SK-N-SH (cell line): ENCODE data around the gene NBEA. TPM values are rescaled to one million over a fixed set of nuclear protein-coding genes. Genes with fewer than 3 reads are reported as not detected.

ENCODE experiments used
- CTCF ChIA-PET: fragments of 300-600, 350-600 bp; formaldehyde crosslinking; extraction: SDS; loops from one replicate; lab custom pipeline; 2021; lab: Yijun Ruan, JAX
- POLR2A ChIA-PET: fragments of 350-600 bp; sonication (Branson Sonifier 250); formaldehyde crosslinking; extraction: SDS; loops from one replicate; lab custom pipeline; 2020; ENCODE audit warnings: antibody characterized with exemption, inconsistent platforms; lab: Yijun Ruan, JAX
- DNase-seq: peaks from one replicate; pipeline ENCODE4 v3.0.0; 2012
- H2AFZ ChIP-seq: fragments of 200-600 bp; sonication (generic); 2 replicates; pipeline ENCODE4 v1.8.1; 2016; ENCODE audit warnings: antibody characterized with exemption, mild to moderate bottlenecking, low read depth
- H3F3A ChIP-seq: fragments of 200-600 bp; sonication (generic); replicated peaks from 2 replicates; pipeline ENCODE3; 2016; ENCODE audit warnings: antibody characterized with exemption, mild to moderate bottlenecking; ENCODE audit not compliant: insufficient read depth
- H3K27ac ChIP-seq, 2 experiments: fragments of 200-500 bp in 1 of 2; fragments of 200-600 bp in 1 of 2; sonication (Bioruptor generic) in 1 of 2; sonication (generic), shearing (Covaris generic) in 1 of 2; 2 replicates each; pipeline versions ENCODE4 v1.5.1 to v1.6.1; 2014 to 2016; ENCODE audit warnings: low read depth in 2 of 2, inconsistent platforms in 1 of 2, low read length in 1 of 2, mild to moderate bottlenecking in 1 of 2, mixed read lengths in 1 of 2
- H3K27me3 ChIP-seq: fragments of 200-600 bp; sonication (generic), shearing (Covaris generic); 2 replicates; pipeline ENCODE4 v1.6.1; 2016; ENCODE audit warnings: mixed run types; ENCODE audit not compliant: insufficient read depth
- H3K36me3 ChIP-seq, 2 experiments: fragments of 200-500 bp in 1 of 2; fragments of 200-600 bp in 1 of 2; sonication (Bioruptor generic) in 1 of 2; sonication (generic) in 1 of 2; replicated peaks in 1 of 2; 2 replicates each; pipeline versions ENCODE3 to v1.5.1; 2014 to 2016; ENCODE audit warnings: low read length in 1 of 2, mild to moderate bottlenecking in 1 of 2; ENCODE audit not compliant: insufficient read depth in 2 of 2, control insufficient read depth in 1 of 2
- H3K4me1 ChIP-seq, 2 experiments: fragments of 200-500 bp in 1 of 2; fragments of 200-600 bp in 1 of 2; sonication (Bioruptor generic) in 1 of 2; sonication (generic), shearing (Covaris generic) in 1 of 2; 2 replicates each; pipeline versions ENCODE4 v1.5.1 to v1.6.1; 2014 to 2016; ENCODE audit warnings: low read depth in 1 of 2, low read length in 1 of 2, mixed run types in 1 of 2; ENCODE audit not compliant: insufficient read depth in 2 of 2, control insufficient read depth in 1 of 2
- H3K4me2 ChIP-seq: fragments of 200-600 bp; sonication (generic), shearing (Covaris generic); 2 replicates; pipeline ENCODE4 v1.6.1; 2017; ENCODE audit warnings: mixed run types
- H3K4me3 ChIP-seq, 2 experiments: fragments of 200-500 bp in 1 of 2; fragments of 200-600 bp in 1 of 2; sonication (Bioruptor generic) in 1 of 2; sonication (generic), shearing (Covaris generic) in 1 of 2; 2 replicates each; pipeline versions ENCODE4 v1.5.1 to v1.8.1; 2014 to 2016; ENCODE audit warnings: low read depth in 2 of 2, inconsistent platforms in 1 of 2, low read length in 1 of 2, mild to moderate bottlenecking in 1 of 2, mixed read lengths in 1 of 2, moderate library complexity in 1 of 2
- H3K79me2 ChIP-seq: fragments of 200-600 bp; sonication (generic); 2 replicates; pipeline ENCODE4 v1.8.1; 2017; ENCODE audit warnings: mild to moderate bottlenecking; ENCODE audit not compliant: insufficient read depth
- H3K9ac ChIP-seq: fragments of 200-600 bp; sonication (generic); 2 replicates; pipeline ENCODE4 v1.6.1; 2017; ENCODE audit warnings: mixed run types
- H3K9me2 ChIP-seq: fragments of 200-600 bp; sonication (generic); 2 replicates; pipeline ENCODE4 v1.6.1; 2017; ENCODE audit warnings: mixed run types
- H3K9me3 ChIP-seq: fragments of 200-600 bp; sonication (generic); 2 replicates; pipeline ENCODE4 v1.6.1; 2017; ENCODE audit warnings: mixed run types, mild to moderate bottlenecking, moderate library complexity
- H4K20me1 ChIP-seq: fragments of 200-600 bp; sonication (generic); 2 replicates; pipeline ENCODE4 v1.6.1; 2017; ENCODE audit warnings: mild to moderate bottlenecking, mixed run types; ENCODE audit not compliant: insufficient read depth
- CHD2 ChIP-seq: fragments of 150-350 bp; IDR thresholded peaks from 2 replicates; pipeline ENCODE4 v1.6.1; 2018; ENCODE audit warnings: low read length; ENCODE audit not compliant: partially characterized antibody
- ELF1 ChIP-seq: IDR thresholded peaks from 2 replicates; pipeline ENCODE4 v1.4.0; 2012
- EZH2phosphoT487 ChIP-seq: fragments of 200-600 bp; sonication (generic); IDR thresholded peaks from 2 replicates; pipeline ENCODE4 v1.6.1; 2017; ENCODE audit warnings: low read depth, mixed run types, mild to moderate bottlenecking, antibody characterized with exemption, moderate library complexity, borderline replicate concordance
- FOXM1 ChIP-seq: IDR thresholded peaks from 2 replicates; pipeline ENCODE4 v1.4.0; 2012; ENCODE audit warnings: low read depth, mild to moderate bottlenecking
- GABPA ChIP-seq: IDR thresholded peaks from 2 replicates; pipeline ENCODE4 v1.4.0; 2012; ENCODE audit warnings: low read depth, mild to moderate bottlenecking
- GATA2 ChIP-seq: sonication (generic); formaldehyde crosslinking; IDR thresholded peaks from 2 replicates; pipeline ENCODE4 v1.5.0; 2020; ENCODE audit warnings: mild to moderate bottlenecking, missing genetic modification reagents
- JUND ChIP-seq: IDR thresholded peaks from 2 replicates; pipeline ENCODE4 v1.4.0; 2012
- MXI1 ChIP-seq: IDR thresholded peaks from 2 replicates; pipeline ENCODE4 v1.6.1; 2012; ENCODE audit warnings: mild to moderate bottlenecking, low read depth, low read length, improper control_type of control experiment
- NFIC ChIP-seq: IDR thresholded peaks from 2 replicates; pipeline ENCODE4 v1.4.0; 2012; ENCODE audit warnings: borderline replicate concordance
- NRF1 ChIP-seq: IDR thresholded peaks from 2 replicates; pipeline ENCODE4 v1.6.1; 2012; ENCODE audit warnings: low read depth, mild to moderate bottlenecking, low read length
- POLR2AphosphoS5 ChIP-seq: IDR thresholded peaks from 2 replicates; pipeline ENCODE4 v1.6.1; 2012; ENCODE audit warnings: low read depth, low read length
- RAD21 ChIP-seq: IDR thresholded peaks from 2 replicates; pipeline ENCODE4 v1.6.1; 2012; ENCODE audit warnings: mild to moderate bottlenecking, low read length
- RFX5 ChIP-seq: IDR thresholded peaks from 2 replicates; pipeline ENCODE4 v1.6.1; 2012; ENCODE audit warnings: mild to moderate bottlenecking, improper control_type of control experiment, low read length
- RXRA ChIP-seq: IDR thresholded peaks from 2 replicates; pipeline ENCODE4 v1.4.0; 2012; ENCODE audit warnings: low read depth, mild to moderate bottlenecking, borderline replicate concordance
- SIN3A ChIP-seq: IDR thresholded peaks from 2 replicates; pipeline ENCODE4 v1.6.1; 2012; ENCODE audit warnings: low read depth, mild to moderate bottlenecking, low read length, moderate library complexity, borderline replicate concordance
- TAF1 ChIP-seq: IDR thresholded peaks from 2 replicates; pipeline ENCODE4 v1.6.1; 2012; ENCODE audit warnings: low read depth, mild to moderate bottlenecking, low read length, moderate library complexity, borderline replicate concordance
- TEAD4 ChIP-seq: IDR thresholded peaks from 2 replicates; pipeline ENCODE4 v1.4.0; 2012; ENCODE audit warnings: mild to moderate bottlenecking, borderline replicate concordance; ENCODE audit not compliant: insufficient read depth
- YY1 ChIP-seq: IDR thresholded peaks from 2 replicates; pipeline ENCODE4 v1.4.0; 2012; ENCODE audit warnings: low read depth, mild to moderate bottlenecking
- WGBS: methylation state at CpG from one replicate; pipeline ENCODE4 v1.1.6; 2017; ENCODE audit warnings: low lambda C conversion rate; 5-methylcytosine and 5-hydroxymethylcytosine counted together
- polyA plus RNA-seq, 3 experiments: library from polyadenylated mRNA; depleted of rRNA; stranded (reverse); fragments of >200 nt; gene quantifications; 2 replicates each; pipeline ENCODE4 v1.2.3, GENCODE V29; 2012
- TF ChIP-seq, protein P1 (sequence below): fragments of 150-350 bp; IDR thresholded peaks from 2 replicates; pipeline ENCODE4 v1.6.1; 2016; ENCODE audit warnings: mild to moderate bottlenecking, low read depth, low read length
- TF ChIP-seq, protein P2 (sequence below): IDR thresholded peaks from 2 replicates; pipeline ENCODE4 v1.6.1; 2012; ENCODE audit warnings: mild to moderate bottlenecking, low read depth, low read length, moderate library complexity
- TF ChIP-seq, protein P3 (sequence below): IDR thresholded peaks from 2 replicates; pipeline ENCODE4 v1.4.0; 2012; ENCODE audit warnings: low read depth

The NBEA gene
- polyA plus RNA-seq, 1 of the 3 experiments (the other 2 are of a cell fraction): 12.3 TPM

DNA sequence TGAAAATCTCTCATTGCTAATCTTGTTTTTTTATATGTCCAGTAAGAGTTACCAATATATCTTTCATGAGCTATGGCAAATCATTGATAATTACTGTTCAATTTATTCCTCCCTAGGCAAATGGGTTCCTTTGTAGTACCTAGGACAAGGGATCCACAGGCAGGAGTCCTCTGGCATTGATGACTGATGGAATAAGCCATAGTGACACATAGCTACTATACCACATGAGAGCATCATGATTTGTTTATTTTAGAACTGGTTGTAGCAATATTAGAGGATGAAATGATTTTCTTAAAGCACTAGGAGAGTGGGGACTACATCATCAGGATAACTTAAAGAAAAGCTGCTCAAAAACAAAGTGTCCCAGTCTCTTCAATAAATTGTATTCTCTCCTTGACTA is 556.2 kb downstream of the NBEA start (continued):
- TF ChIP-seq, protein P1, sequence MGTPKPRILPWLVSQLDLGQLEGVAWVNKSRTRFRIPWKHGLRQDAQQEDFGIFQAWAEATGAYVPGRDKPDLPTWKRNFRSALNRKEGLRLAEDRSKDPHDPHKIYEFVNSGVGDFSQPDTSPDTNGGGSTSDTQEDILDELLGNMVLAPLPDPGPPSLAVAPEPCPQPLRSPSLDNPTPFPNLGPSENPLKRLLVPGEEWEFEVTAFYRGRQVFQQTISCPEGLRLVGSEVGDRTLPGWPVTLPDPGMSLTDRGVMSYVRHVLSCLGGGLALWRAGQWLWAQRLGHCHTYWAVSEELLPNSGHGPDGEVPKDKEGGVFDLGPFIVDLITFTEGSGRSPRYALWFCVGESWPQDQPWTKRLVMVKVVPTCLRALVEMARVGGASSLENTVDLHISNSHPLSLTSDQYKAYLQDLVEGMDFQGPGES: no peak
- no peak for TF ChIP-seq RAD21
- TF ChIP-seq FOXM1: no peak
- TF ChIP-seq NFIC: no peak
- TF ChIP-seq MXI1: no peak

DNA sequence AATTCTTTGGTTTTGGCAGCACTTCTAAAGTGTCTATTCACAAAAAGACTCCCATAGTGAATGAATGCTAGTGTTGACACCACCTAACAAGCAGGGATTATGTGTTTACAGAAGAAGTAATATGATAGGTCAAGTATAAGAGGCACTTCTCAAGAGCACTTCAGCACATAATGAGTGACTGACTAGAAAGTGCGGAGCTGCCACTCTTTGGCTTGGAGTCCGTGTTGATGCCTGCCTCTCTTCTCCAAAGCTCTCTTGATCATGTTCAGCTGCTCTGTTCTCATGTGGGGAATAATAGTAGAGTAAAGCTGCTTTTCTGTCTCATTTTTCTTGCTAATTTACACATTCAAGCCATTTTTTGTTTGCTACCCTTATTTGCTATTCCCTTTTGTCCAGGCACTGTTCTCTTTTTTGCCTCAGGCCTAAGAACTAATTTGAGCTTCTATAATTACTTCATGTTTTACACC is 557.2 kb downstream of the NBEA start:
- no peak overlapping the region for H2AFZ ChIP-seq
- no peaks in the 10 kb centered on the region for H3K27me3 ChIP-seq
- no peaks in the 10 kb centered on the region for H3F3A ChIP-seq
- H3K27ac ChIP-seq: peak overlapping the region in 1 of 2 experiments; percentile 71; a peak in 2 of 4 replicates
- H3K9ac ChIP-seq: no peak overlapping the region
- ChIA-PET CTCF (interaction anchor here (0.6 to 1.0 kb wide), 5 partner anchors 10 to 454 kb away, joined by 3 to 6 read pairs (median 3); no protein-coding TSS in a partner anchor), POLR2A (interaction anchor here (0.8 to 1.2 kb wide), 3 partner anchors 21 to 32 kb away, joined by 3 to 6 read pairs (median 4); partner anchors contain the start of gene MAB21L1)
- no peak overlapping the region for H3K4me2 ChIP-seq
- H3K4me3 ChIP-seq: no peak overlapping the region
- peaks cover 9 to 33% of the 10 kb centered on the region in 2 experiments; a peak in 3 of 4 replicates for H3K4me1 ChIP-seq
- 92% methylated on average over 2 of the region's 2 CpGs for WGBS
- no peaks in the 10 kb centered on the region for H3K9me2 ChIP-seq
- no peaks in the 10 kb centered on the region for H3K36me3 ChIP-seq
- TF ChIP-seq GATA2 (no peak), RAD21 (no peak), ELF1 (no peak), TEAD4 (no peak), RXRA (no peak), GABPA (no peak), MXI1 (no peak), YY1 (no peak), SIN3A (no peak), NRF1 (no peak), TAF1 (no peak), CHD2 (no peak), JUND (no peak), POLR2AphosphoS5 (no peak), NFIC (no peak), RFX5 (no peak), EZH2phosphoT487 (no peak)
- TF ChIP-seq, protein P2, sequence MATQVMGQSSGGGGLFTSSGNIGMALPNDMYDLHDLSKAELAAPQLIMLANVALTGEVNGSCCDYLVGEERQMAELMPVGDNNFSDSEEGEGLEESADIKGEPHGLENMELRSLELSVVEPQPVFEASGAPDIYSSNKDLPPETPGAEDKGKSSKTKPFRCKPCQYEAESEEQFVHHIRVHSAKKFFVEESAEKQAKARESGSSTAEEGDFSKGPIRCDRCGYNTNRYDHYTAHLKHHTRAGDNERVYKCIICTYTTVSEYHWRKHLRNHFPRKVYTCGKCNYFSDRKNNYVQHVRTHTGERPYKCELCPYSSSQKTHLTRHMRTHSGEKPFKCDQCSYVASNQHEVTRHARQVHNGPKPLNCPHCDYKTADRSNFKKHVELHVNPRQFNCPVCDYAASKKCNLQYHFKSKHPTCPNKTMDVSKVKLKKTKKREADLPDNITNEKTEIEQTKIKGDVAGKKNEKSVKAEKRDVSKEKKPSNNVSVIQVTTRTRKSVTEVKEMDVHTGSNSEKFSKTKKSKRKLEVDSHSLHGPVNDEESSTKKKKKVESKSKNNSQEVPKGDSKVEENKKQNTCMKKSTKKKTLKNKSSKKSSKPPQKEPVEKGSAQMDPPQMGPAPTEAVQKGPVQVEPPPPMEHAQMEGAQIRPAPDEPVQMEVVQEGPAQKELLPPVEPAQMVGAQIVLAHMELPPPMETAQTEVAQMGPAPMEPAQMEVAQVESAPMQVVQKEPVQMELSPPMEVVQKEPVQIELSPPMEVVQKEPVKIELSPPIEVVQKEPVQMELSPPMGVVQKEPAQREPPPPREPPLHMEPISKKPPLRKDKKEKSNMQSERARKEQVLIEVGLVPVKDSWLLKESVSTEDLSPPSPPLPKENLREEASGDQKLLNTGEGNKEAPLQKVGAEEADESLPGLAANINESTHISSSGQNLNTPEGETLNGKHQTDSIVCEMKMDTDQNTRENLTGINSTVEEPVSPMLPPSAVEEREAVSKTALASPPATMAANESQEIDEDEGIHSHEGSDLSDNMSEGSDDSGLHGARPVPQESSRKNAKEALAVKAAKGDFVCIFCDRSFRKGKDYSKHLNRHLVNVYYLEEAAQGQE: no peak
- TF ChIP-seq, protein P3, sequence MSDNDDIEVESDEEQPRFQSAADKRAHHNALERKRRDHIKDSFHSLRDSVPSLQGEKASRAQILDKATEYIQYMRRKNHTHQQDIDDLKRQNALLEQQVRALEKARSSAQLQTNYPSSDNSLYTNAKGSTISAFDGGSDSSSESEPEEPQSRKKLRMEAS: no peak
- no peaks in the 10 kb centered on the region for H4K20me1 ChIP-seq
- peaks cover 3% of the 10 kb centered on the region for H3K79me2 ChIP-seq
- H3K9me3 ChIP-seq: no peaks in the 10 kb centered on the region
- no peak for DNase-seq
